Gastrocnemius medialis (tissue), 4 donors: ENCODE data around the gene EXOC7.

Experiments used
- POLR2A ChIP-seq, 2 donors: fragments of 450-650 bp; IDR thresholded peaks; one replicate each; pipeline ENCODE4 v1.6.1; 2017; ENCODE audit warnings: antibody characterized with exemption in 2 of 2, mild to moderate bottlenecking in 2 of 2, moderate library complexity in 2 of 2
- TF ChIP-seq, protein P1 (sequence below), 5 experiments: fragments of 450-650 bp in 3 of 5; fragments of 200-600 bp in 2 of 5; sonication (generic) in 2 of 5; IDR thresholded peaks in 4 of 5; conservative IDR thresholded peaks in 1 of 5; 1 replicate in 4 of 5; 2 replicates in 1 of 5; pipeline ENCODE4 v1.5.1; 2016 to 2019; ENCODE audit warnings: antibody characterized with exemption in 5 of 5, mild to moderate bottlenecking in 3 of 5, moderate library complexity in 3 of 5

- TF ChIP-seq, protein P1, sequence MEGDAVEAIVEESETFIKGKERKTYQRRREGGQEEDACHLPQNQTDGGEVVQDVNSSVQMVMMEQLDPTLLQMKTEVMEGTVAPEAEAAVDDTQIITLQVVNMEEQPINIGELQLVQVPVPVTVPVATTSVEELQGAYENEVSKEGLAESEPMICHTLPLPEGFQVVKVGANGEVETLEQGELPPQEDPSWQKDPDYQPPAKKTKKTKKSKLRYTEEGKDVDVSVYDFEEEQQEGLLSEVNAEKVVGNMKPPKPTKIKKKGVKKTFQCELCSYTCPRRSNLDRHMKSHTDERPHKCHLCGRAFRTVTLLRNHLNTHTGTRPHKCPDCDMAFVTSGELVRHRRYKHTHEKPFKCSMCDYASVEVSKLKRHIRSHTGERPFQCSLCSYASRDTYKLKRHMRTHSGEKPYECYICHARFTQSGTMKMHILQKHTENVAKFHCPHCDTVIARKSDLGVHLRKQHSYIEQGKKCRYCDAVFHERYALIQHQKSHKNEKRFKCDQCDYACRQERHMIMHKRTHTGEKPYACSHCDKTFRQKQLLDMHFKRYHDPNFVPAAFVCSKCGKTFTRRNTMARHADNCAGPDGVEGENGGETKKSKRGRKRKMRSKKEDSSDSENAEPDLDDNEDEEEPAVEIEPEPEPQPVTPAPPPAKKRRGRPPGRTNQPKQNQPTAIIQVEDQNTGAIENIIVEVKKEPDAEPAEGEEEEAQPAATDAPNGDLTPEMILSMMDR (IDR thresholded peaks at IDR 0.05 in 4 of 5, conservative IDR thresholded peaks at IDR 0.05 in 1 of 5): no peak
- TF ChIP-seq POLR2A (IDR thresholded peaks at IDR 0.05): no peak
Measured at GRCh38 chr17:76095943-76096342, 7.6 kb downstream of the EXOC7 start.
